Measurements from ENCODE around the gene TCTA. TPM values are rescaled to one million over a fixed set of nuclear protein-coding genes. Genes with fewer than 3 reads are reported as not detected.
"Not testable (repeated sequence)": the region's sequence is repeated elsewhere in the genome, so short reads cannot be mapped to it uniquely, and the experiment has no call there.

The TCTA gene
- total RNA-seq, 1 experiment from 2014 or later, result 23.7 TPM

- Histone ChIP-seq H3K27ac (ENCODE audit: low read length) (no peak overlapping the region), H3K27me3 (ENCODE audit: low read length) (no peaks in the 10 kb centered on the region), H3K79me2 (ENCODE audit: low read length) (peaks cover 97% of the 10 kb centered on the region), H3K9ac (ENCODE audit: low read length) (no peak overlapping the region), H3K36me3 (ENCODE audit: low read depth, low read length) (no peaks in the 10 kb centered on the region; the same call in 1 of the 2 replicates), H4K20me1 (ENCODE audit: low read length) (peaks cover 59% of the 10 kb centered on the region), H3K4me3 (ENCODE audit: low read length) (no peak overlapping the region), H3K9me3 (ENCODE audit: low read length) (no peaks in the 10 kb centered on the region), H2AFZ (ENCODE audit: low read length) (no peak overlapping the region), H3F3A (ENCODE audit: low read length, unreplicated experiment) (no peaks in the 10 kb centered on the region), H3K4me1 (ENCODE audit: insufficient read depth, low read length) (peaks cover 10% of the 10 kb centered on the region; the same call in 1 of the 2 replicates), H3K4me2 (ENCODE audit: low read length) (no peak overlapping the region), H3K9me2 (replicated peaks; ENCODE audit: low read length) (no peaks in the 10 kb centered on the region)
- no peak for ATAC-seq
- intact Hi-C loops (cut with micrococcal nuclease), result no loop called here
- POLR2A ChIA-PET (ENCODE audit: unreplicated experiment), result interaction anchor here (0.6 kb wide), 1 partner anchor 23 kb away, joined by 3 read pairs; the partner anchor contains the start of genes RHOA and TCTA
- CTCF ChIA-PET, result no interaction called here
- TF ChIP-seq EZH2phosphoT487 (IDR thresholded peaks at IDR 0.05; ENCODE audit: borderline replicate concordance, low read length) (no peak), EZH2 (IDR thresholded peaks at IDR 0.05; ENCODE audit: low read length, unreplicated experiment) (no peak), CTCF (conservative IDR thresholded peaks at IDR 0.05; ENCODE audit: low read depth, low read length) (no peak)
- BruUV-seq (replicated peaks), result no TSS peak
- no peak for DNase-seq
These were observed 22.9 kb upstream of the TCTA start for GRCh38 chr3:49389297-49389696.

- Histone ChIP-seq H3K79me2 (ENCODE audit: low read length) (peaks cover 97% of the 10 kb centered on the region), H3K36me3 (ENCODE audit: low read depth, low read length) (peaks cover 12% of the 10 kb centered on the region), H3K4me1 (ENCODE audit: insufficient read depth, low read length) (peaks cover 10% of the 10 kb centered on the region; the same call in 1 of the 2 replicates), H4K20me1 (ENCODE audit: low read length) (peaks cover 52% of the 10 kb centered on the region)
- H3K4me2 ChIP-seq (ENCODE audit: low read length); intact Hi-C loops (cut with micrococcal nuclease); H3K9me3 ChIP-seq (ENCODE audit: low read length); POLR2A ChIA-PET (ENCODE audit: unreplicated experiment); H3K9ac ChIP-seq (ENCODE audit: low read length); H3K9me2 ChIP-seq (replicated peaks; ENCODE audit: low read length); H3F3A ChIP-seq (ENCODE audit: low read length, unreplicated experiment); BruUV-seq (replicated peaks); H3K27ac ChIP-seq (ENCODE audit: low read length); DNase-seq; ATAC-seq; H2AFZ ChIP-seq (ENCODE audit: low read length); H3K4me3 ChIP-seq (ENCODE audit: low read length); H3K27me3 ChIP-seq (ENCODE audit: low read length); CTCF ChIA-PET: not testable (repeated sequence)
These were observed 20.9 kb upstream of the TCTA start for GRCh38 chr3:49391310-49391709.

GRCh38 chr3:49397470-49397869, 14.8 kb upstream of the TCTA start:
- peaks cover 27% of the 10 kb centered on the region for H3K36me3 ChIP-seq (ENCODE audit: low read depth, low read length)
- TF ChIP-seq EZH2phosphoT487 (IDR thresholded peaks at IDR 0.05; ENCODE audit: borderline replicate concordance, low read length) (no peak), EZH2 (IDR thresholded peaks at IDR 0.05; ENCODE audit: low read length, unreplicated experiment) (no peak), CTCF (conservative IDR thresholded peaks at IDR 0.05; ENCODE audit: low read depth, low read length) (no peak)

More at GRCh38 chr3:49397470-49397869, 14.8 kb upstream of the TCTA start:
- ChIA-PET POLR2A (ENCODE audit: unreplicated experiment) (no interaction called here), CTCF (interaction anchor here (0.6 kb wide), 1 partner anchor 28 kb away, joined by 3 read pairs; no protein-coding TSS in a partner anchor)
- ATAC-seq, result 0 out of 2 replicates have a peak, but pooled peaks have one; percentile 35
- no TSS peak for BruUV-seq (replicated peaks)
- intact Hi-C loops (cut with micrococcal nuclease), result no loop called here
- peaks cover 61% of the 10 kb centered on the region for H4K20me1 ChIP-seq (ENCODE audit: low read length)
- H2AFZ ChIP-seq (ENCODE audit: low read length), result no peak overlapping the region
- peaks cover 99% of the 10 kb centered on the region for H3K79me2 ChIP-seq (ENCODE audit: low read length)
- no peaks in the 10 kb centered on the region for H3K4me1 ChIP-seq (ENCODE audit: insufficient read depth, low read length)
- H3F3A ChIP-seq (ENCODE audit: low read length, unreplicated experiment), result peaks cover 8% of the 10 kb centered on the region
- H3K27me3 ChIP-seq (ENCODE audit: low read length), result no peaks in the 10 kb centered on the region
- H3K4me3 ChIP-seq (ENCODE audit: low read length), result no peak overlapping the region
- no peak overlapping the region for H3K9ac ChIP-seq (ENCODE audit: low read length)
- no peak for DNase-seq
- H3K4me2 ChIP-seq (ENCODE audit: low read length), result no peak overlapping the region
- H3K9me2 ChIP-seq (replicated peaks; ENCODE audit: low read length), result no peaks in the 10 kb centered on the region
- H3K27ac ChIP-seq (ENCODE audit: low read length), result no peak overlapping the region
- H3K9me3 ChIP-seq (ENCODE audit: low read length), result no peaks in the 10 kb centered on the region

Data from PC-3 (cell line).